ENCODE data around the gene ANKS1B. TPM values are rescaled to one million over a fixed set of nuclear protein-coding genes. Genes with fewer than 3 reads are reported as not detected.

Gene ANKS1B
- total RNA-seq, 1 experiment from 2014 or later, result 0.54 TPM

DNA sequence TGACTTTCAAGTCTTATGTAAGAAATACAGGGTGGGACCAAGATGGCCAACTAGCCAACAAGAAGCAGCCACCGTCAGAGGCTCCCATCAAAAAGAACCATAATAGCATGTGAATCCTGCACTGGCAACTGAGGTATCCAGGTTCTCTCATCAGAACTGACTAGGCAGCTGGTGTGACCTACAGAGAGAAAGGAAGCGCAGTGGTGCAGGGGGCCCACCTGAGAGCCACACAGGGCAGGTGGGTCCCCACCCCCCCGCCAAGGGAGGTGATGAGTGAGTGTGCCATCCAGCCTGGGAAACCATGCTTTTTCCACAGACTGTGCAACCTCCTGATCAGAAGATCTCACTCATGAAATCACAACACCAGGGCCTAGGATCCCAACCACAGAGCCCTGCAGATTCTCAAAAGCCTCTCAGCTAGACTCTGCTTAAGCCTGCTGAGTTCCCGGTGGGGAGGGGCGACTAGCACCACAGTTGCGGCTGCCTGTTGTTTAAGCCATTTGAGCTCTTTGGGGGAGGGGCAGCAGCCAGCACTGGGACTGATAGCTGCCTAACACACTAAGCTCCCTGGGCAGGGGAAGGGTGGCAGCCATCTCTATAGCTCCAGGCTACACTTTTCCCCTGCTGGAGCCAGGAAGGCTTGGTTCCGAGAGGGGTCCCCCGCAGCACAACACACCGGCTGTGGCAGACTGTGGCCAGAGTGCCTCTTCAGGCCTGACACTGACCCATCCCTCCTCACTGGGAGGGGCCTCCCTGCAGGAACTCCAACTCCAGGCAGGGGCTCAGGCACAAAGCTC is 261.8 kb downstream of the ANKS1B start:
- ATAC-seq (no peak), DNase-seq (ENCODE audit: low read depth, low spot score) (no peak)
- no peaks in the 10 kb centered on the region; the same call in 1 of the 2 replicates for H3K27me3 ChIP-seq (ENCODE audit: insufficient read depth, low read length)
- ChIA-PET POLR2A (no interaction called here), CTCF (no interaction called here), RAD21 (ENCODE audit: low non-redundant PET in 1 of 2, low total read pairs in 2 of 2, uncharacterized antibody in 2 of 2, unreplicated experiment in 2 of 2) (no interaction called here)
- no peaks in the 10 kb centered on the region for H3K79me2 ChIP-seq (ENCODE audit: insufficient read depth, low read length)
- no peaks in the 10 kb centered on the region for H3K9me2 ChIP-seq (ENCODE audit: insufficient read depth)
- H3K36me3 ChIP-seq (ENCODE audit: control insufficient read depth in 1 of 2, insufficient read depth in 2 of 2, low read length in 2 of 2), result no peaks in the 10 kb centered on the region
- no peaks in the 10 kb centered on the region for H3K4me1 ChIP-seq (ENCODE audit: control insufficient read depth in 1 of 2, insufficient read depth in 2 of 2, low read length in 2 of 2)
- no peaks in the 10 kb centered on the region for H3K9me3 ChIP-seq (ENCODE audit: control insufficient read depth in 1 of 2, insufficient read depth in 1 of 2, low read depth in 1 of 2, low read length in 2 of 2)
- no peak overlapping the region for H3K4me2 ChIP-seq (ENCODE audit: low read length)
- H4K20me1 ChIP-seq (ENCODE audit: insufficient read depth), result no peaks in the 10 kb centered on the region
- H3K27ac ChIP-seq (ENCODE audit: low read depth, low read length), result no peak overlapping the region
- no peak overlapping the region for H3K9ac ChIP-seq (ENCODE audit: low read length)
- TF ChIP-seq, protein P1, sequence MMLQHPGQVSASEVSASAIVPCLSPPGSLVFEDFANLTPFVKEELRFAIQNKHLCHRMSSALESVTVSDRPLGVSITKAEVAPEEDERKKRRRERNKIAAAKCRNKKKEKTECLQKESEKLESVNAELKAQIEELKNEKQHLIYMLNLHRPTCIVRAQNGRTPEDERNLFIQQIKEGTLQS (IDR thresholded peaks at IDR 0.05), result no peak
- no peak for TF ChIP-seq SIN3A (IDR thresholded peaks at IDR 0.05; ENCODE audit: low read depth)
- TF ChIP-seq YY1 (IDR thresholded peaks at IDR 0.05; ENCODE audit: extremely low read depth, insufficient replicate concordance, low read depth, low read length), result no peak
- no peak for TF ChIP-seq RAD21 (IDR thresholded peaks at IDR 0.05; ENCODE audit: low read depth)
- TF ChIP-seq EZH2phosphoT487 (IDR thresholded peaks at IDR 0.05; ENCODE audit: borderline replicate concordance), result no peak
- TF ChIP-seq, protein P2, sequence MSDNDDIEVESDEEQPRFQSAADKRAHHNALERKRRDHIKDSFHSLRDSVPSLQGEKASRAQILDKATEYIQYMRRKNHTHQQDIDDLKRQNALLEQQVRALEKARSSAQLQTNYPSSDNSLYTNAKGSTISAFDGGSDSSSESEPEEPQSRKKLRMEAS (IDR thresholded peaks at IDR 0.05), result no peak
- TF ChIP-seq EGR1 (IDR thresholded peaks at IDR 0.05; ENCODE audit: low read depth), result no peak
- no peak for TF ChIP-seq TCF7L2 (IDR thresholded peaks at IDR 0.05; ENCODE audit: borderline replicate concordance, extremely low read depth, insufficient read depth, insufficient read length)
- no peak for TF ChIP-seq ZBTB33 (IDR thresholded peaks at IDR 0.05; ENCODE audit: extremely low read depth, insufficient replicate concordance, low read length)
- TF ChIP-seq CBX3 (IDR thresholded peaks at IDR 0.05; ENCODE audit: low read depth), result no peak
- no peak for TF ChIP-seq ZNF274 (IDR thresholded peaks at IDR 0.05; ENCODE audit: low read depth, low read length)
- no peak for TF ChIP-seq POLR2A (IDR thresholded peaks at IDR 0.05; ENCODE audit: borderline replicate concordance, extremely low read depth, insufficient read depth, insufficient read length)
- no peak for TF ChIP-seq POLR2AphosphoS5 (IDR thresholded peaks at IDR 0.05; ENCODE audit: low read depth, low read length)
- no peak overlapping the region for H2AFZ ChIP-seq (ENCODE audit: low read depth, low read length, poor library complexity, severe bottlenecking)
- H3K4me3 ChIP-seq (replicated peaks in 1 of 2; ENCODE audit: low read depth in 1 of 2, low read length in 2 of 2), result no peak overlapping the region
- intact Hi-C loops (cut with micrococcal nuclease), result no loop called here
- BruUV-seq (replicated peaks), result no TSS peak

All from HCT116 (cell line).